Germinal center (tissue), 1 donor: Measurements from ENCODE around the gene TSPAN14.
"Not testable (repeated sequence)": the region's sequence is repeated elsewhere in the genome, so short reads cannot be mapped to it uniquely, and the experiment has no call there.

Experiments
- DNase-seq: peaks from one replicate; pipeline ENCODE4 v3.0.0; 2012; ENCODE audit warnings: mixed read lengths, low spot score

Gene TSPAN14, protein sequence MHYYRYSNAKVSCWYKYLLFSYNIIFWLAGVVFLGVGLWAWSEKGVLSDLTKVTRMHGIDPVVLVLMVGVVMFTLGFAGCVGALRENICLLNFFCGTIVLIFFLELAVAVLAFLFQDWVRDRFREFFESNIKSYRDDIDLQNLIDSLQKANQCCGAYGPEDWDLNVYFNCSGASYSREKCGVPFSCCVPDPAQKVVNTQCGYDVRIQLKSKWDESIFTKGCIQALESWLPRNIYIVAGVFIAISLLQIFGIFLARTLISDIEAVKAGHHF

GRCh38 chr10:80453842-80454512, at the start of gene TSPAN14:
TSPAN14 (plus strand) TSS chr10:80454310; CDS start chr10:80489234, 34,924 bp downstream.
- DNase-seq: peak; percentile 89

DNA sequence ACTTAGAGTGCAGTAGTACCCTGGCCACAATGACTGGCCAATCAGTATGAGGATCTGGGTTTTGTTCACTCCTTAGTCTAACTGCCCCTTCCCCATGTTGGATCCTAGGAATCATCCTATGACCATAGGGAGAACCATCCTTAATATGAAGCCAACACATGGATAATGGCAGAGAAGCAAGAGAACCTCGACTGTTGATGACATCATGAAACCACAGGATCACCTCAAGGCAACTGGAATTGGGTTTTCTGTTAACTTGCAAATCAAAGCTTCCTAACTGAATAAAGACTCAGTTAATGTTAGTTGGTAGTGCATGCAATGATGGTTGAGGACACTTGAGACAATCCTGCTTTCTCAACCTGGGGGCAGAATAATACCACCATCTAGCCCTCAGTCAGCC, 49.1 kb upstream of the TSPAN14 start:
- DNase-seq: no peak

DNA sequence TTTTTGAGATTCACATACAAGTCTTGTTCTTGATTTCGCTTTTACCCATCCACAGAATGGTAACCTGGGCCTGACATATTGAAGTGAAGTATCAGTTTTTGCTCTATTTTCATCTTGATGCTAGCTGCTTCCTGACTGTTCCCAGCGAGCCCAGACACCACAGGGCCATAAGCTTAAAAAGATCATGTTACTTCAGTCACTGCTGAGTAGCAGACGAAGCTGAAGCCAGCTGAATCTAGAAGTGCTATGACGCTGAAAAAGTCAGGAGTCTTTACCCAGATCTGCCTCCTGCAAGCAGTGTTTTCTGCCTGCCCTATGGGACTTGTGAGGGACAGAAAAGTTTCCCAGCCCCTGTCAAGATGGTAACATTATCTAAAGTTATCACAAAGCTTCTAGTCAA, 48.5 kb upstream of the TSPAN14 start:
- no peak for DNase-seq

DNA sequence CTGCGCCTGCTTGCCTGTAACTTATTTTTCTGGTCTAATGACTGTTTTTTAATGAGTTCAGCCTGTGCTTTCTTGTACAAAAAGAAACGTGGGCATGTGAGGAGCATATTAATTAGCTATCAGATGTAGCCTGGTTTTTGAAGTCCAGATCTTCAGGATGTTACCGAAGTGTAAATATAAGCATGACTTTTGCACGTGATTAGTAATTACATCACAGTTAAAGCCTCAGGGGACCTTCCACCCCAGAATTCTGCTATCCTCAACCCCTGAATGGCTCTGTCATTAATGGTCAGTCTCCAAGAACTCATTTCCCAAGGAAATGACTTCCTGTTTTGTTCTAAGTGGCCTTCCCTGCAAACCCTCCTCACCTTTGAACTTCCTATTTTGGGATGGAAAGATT, 47.9 kb upstream of the TSPAN14 start:
- DNase-seq: no peak

DNA sequence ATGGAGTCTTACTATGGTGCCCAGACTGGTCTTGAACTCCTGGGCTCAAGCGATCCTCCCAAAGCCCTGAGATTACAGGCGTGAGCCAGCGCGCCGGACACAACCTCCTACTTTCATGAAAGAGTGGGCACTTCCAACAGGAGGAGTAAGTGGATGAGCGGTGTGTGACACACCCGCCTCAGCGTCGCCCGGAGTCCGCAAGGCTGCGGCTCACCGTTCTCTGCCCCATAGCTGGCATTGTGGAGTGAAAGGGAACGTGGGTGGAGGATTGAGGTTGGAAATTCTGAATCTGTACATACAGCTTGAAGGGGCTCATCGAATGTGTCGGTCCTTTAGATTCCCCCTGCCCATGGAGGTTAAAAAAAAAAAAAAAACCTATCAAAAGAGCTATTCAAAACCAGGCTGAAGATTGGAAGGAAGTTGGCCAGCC, 46.3 kb upstream of the TSPAN14 start:
- DNase-seq: peak; percentile 24

- DNase-seq: peak; percentile 92
Measured at GRCh38 chr10:80408242-80409101, 45.6 kb upstream of the TSPAN14 start, which contains the start of gene PRXL2A. PRXL2A (plus strand) TSS chr10:80408551; CDS start chr10:80420468, 11,917 bp downstream.

DNA sequence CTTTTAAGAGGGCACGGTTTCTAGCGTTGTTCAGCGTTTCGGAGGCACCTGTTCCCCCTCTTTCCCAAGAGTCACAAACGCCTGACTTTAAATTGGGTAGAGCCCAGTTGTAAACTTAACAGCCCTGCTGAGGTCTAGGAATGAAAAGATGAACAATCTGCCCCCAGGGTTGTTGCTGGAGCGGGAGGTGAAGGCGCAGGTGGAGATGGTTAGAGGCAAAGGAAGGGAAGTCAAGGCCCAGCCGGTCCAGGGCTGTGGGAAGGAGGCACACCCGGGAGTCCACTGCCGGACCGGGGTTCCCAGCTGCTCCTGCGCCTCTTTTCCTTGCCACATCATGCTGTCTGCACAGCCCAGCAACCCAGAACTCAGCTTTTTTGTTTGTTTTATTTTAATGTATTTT, 45.0 kb upstream of the TSPAN14 start:
- DNase-seq: no peak

DNA sequence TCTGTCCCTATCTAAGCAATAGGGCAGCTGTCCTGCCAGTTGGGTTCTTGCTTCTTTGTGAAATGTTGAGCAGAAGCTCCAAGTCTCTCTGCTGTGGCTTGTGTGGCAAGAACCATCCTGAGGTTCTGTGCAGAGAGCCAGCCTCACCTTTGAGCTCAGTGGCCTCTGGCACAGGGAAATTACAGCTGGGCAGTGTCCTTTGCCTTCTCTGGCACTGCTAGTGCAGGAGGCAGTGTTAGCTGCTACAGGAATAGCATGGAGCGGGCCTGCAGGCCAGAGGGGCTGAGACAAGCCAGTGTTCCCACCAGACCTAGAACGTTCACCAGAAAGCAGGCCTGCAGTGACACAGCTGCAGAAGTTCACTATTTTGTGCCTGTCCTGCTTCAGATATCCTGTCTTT, 44.0 kb upstream of the TSPAN14 start:
- DNase-seq: no peak

DNA sequence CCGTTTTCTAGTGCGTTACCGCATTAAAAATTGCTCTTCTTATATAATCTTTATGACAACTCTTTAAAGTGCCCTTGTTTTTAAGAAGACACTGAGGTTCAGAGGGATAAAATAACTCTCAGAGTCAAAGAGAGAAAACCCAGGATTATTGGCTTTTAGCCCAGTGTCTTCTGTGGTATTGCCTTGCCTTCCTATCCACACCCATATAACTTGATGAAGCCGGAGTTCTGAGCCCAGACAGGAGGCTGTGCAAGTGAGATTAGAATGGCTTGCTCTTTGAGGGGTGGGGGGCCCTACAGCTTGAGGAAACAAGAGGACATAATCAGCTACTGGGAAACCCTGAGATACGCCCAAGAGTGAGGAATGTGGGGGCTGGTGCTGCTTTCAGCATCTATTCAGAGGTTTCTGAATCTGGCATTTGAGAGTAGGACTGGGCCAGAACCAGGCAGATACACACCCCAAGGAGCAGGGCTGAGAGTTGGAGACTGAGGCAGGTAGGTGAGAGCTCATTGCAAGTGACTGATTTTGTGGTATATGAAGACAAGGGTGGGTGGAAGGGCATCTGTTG, 43.4 kb upstream of the TSPAN14 start:
- no peak for DNase-seq

DNA sequence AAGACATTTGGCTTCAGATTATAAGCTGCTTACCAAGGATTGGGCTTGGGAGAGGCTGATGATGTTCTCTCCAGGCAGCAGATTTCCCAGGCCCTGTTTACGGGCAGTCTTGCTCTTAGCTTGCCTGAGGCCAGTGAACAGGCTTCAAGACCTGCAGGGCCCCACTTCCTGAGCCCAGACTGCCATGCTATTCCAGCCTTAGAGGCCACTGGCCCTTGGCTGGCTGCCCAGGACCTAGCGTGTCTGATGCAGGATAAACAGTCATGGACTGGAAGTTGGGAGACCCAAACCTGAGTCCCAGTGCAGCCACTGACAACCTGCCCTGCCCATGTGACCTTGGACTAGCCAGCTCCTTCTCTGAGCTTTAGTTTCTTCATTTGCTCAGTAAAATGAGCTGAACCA, 42.8 kb upstream of the TSPAN14 start:
- DNase-seq: no peak

DNA sequence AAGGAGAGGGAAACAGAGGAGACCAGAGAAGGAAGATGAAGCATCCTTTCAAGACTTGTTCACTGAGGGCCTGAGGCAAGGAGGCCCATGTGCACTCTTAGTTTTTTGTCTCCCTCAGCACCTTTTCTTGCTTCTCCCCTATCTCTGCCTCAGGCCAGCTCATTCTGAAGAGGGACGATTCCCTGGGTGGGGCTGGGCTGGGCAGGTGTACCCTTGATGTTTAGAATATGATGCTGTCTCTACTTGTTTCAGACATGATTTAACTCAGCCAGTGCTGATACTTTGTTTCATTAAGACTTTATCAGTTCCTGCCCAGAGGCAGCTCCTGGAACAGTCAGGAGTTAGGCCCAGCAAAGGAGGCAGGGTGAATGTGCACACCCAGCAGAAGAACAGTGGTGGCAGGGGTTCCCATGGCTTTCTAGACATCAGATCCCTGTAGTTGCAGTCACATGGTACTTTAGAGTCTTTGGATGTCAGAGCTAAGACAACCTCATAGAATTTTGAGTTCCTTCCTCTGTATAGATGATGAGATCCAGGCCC, 42.4 kb upstream of the TSPAN14 start:
- no peak for DNase-seq

DNA sequence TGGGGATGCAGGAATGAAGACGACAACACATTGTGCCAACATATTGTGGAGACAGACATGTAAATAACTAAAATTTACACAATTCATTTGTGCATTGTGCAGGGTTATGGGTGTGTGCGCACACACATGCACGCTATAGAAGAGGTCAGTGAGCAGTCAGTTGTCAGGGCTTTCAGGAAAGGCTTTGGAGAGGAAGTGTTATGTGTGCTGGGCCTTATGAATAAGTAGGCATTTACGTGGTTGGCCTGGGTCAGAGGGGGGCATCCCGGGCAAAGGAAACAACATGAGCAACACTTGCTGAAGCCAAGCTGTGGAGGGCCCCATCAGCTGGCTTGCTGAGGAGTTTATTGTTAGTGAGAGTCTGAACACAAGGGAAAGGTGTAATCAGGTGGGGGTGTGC, 41.6 kb upstream of the TSPAN14 start:
- no peak for DNase-seq

GRCh38 chr10:80413271-80413996, 40.7 kb upstream of the TSPAN14 start:
- no peak for DNase-seq

DNA sequence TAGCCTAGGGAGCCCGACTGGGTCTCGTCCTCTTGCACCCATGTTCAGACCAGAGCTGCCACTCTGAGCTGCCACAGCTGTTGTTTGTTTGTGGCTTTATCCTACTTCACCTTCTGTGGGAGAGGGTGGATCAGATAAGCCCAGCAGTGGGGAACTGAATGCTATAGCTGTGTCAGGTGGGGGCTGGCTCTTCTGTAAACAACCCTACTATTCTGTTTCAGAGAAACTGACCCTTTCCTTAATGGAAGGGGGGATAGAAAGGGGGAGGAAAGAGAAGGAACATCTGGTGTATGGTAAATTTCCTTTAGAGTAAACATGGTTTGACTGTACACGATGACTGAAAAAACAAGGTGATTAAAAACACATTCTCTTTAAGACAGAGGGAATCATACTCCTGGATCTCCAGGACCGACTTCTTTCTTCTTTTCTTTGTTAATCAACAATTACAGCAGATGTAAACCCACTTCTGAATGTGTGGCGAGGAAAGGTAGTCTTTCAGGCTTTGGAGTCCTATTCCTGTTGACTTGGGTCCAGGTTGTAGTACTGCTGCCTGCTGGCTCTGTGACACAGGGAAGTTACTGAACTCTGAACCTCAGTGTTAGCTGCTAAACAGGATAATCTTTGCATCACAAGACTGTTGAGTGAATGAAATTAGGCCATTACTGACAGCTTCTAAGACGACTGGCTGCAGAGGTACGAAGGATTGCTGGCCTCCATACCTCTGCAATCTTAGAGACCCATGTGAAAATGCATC, 39.8 kb upstream of the TSPAN14 start:
- DNase-seq: no peak

DNA sequence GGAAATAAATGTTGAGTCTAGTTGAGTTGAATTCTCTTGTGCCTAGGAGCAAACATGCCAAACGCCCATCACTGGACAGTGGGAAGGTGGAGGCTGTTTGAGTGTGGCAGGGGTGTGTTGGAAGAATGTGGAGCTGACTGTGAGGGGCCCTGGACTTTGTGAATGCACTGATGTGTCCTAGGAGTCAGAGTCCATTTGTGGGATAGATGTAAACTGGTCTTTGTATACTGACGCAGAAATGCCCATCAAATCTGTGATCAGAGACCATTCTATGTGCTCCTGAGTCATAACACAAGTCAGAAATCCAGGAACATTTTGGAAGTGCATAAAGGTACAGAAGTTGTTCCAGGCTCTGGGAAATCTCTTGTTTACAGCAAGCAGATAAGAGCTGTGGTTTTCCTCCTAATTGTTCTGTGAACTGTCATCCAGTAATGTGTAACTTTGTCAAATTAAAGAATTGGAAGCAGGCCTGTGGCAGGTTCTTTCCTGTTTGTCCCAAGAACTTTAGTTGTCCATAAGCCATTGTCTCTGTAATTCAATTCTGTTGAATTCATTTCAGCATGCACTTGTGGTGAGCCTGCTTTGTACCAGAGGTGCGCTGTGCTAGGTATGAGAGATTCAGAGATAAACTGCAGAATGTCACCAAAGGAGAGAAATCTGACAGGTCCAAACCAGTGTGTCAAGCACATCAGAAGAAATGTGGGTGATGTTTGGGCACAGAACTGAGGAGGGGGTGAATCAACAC, 38.2 kb upstream of the TSPAN14 start:
- DNase-seq: no peak

DNA sequence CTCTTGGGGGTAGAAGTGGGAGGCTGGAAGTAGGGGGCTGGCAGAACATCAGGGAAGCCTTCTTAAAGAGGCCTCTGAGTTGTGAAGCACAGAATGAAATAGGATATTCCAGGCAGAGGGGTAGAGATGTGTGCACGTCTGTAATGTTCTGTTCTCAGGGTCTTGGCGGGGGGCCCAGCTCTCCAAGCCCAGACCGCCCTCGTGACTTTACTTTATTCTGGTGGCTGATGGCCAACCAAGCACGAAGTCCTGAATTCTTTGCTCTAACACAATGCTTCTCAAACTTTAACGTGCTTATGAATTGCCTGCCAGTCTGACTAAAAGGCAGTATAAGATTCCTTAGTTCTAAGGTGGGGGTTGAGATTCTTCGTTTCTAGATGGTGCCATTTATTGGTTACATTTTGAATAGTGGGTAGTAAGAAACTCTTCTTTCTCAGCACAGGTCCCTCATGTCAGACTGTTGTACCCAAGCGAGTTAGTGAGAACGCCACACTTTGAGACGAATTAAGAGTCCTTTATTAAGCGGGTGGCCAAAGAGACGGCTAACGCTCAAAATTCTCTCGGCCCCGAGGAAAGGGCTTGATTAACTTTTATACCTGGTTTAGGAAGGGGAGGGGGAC, 37.5 kb upstream of the TSPAN14 start:
- no peak for DNase-seq

GRCh38 chr10:80417256-80417655, 36.9 kb upstream of the TSPAN14 start:
- not testable (repeated sequence) for DNase-seq

DNA sequence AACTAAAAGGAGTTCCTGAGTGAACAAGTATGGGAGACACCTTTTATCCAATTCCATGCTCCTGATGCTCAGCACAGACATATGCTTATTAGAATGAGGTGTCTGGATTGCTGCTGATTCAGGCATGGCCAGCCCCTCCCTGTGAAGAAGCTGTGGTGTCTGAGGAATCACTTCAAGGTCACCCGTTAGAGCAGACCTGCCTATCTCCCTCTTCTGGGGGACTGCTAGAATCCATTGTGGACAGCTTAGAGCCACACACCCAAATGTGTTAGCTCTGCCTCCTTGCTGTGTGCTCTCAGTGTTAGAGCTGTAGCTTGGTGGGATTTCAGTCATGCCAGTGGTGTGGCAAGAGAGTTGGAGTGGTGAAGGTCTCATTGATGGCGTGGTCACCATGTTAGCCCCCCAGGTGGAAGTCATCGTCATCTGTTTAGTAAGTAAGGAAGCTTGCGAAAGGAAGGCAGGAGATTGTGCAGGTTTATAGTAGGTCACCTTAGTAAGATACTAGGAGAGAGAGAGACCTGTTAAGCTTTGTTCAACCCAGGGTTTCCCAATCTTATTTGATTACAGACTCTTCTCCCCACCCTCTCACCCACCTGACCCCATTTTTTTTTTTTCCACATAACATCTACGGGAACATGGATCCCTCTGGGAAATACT, 32.9 kb upstream of the TSPAN14 start:
- DNase-seq: no peak
